Vagina (tissue), 2 donors: ENCODE measurements around the gene IFT122. TPM values are rescaled to one million over a fixed set of nuclear protein-coding genes. Genes with fewer than 3 reads are reported as not detected.
A peak's percentile ranks its signal among the peaks of the same experiment; 100 is the strongest.

Experiments used
- DNase-seq, 2 donors: peaks; one replicate each; pipeline ENCODE4 v3.0.0-alpha.2; 2017; ENCODE audit errors: extremely low spot score in 2 of 2
- H3K27ac ChIP-seq: fragments of 200-600 bp; sonication (generic); one replicate; pipeline ENCODE4 v1.5.1; 2019
- H3K27me3 ChIP-seq: fragments of 200-600 bp; sonication (generic); one replicate; pipeline ENCODE4 v1.5.1; 2019
- H3K36me3 ChIP-seq, 2 donors: fragments of 200-600 bp; sonication (generic); one replicate each; pipeline ENCODE4 v1.5.1; 2017 to 2019
- H3K4me1 ChIP-seq: fragments of 200-600 bp; sonication (generic); one replicate; pipeline ENCODE4 v1.5.1; 2019
- H3K4me3 ChIP-seq, 2 donors: fragments of 200-600 bp; sonication (generic); 1 replicate in 1 of 2; 2 replicates in 1 of 2; pipeline ENCODE4 v1.5.1; 2016 to 2019
- H3K9me3 ChIP-seq: fragments of 200-600 bp; sonication (generic); one replicate; pipeline ENCODE4 v1.5.1; 2019
- CTCF ChIP-seq, 3 experiments: fragments of 450-650 bp in 2 of 3; fragments of 200-600 bp in 1 of 3; sonication (generic) in 1 of 3; IDR thresholded peaks; one replicate each; pipeline ENCODE4 v1.5.1; 2017 to 2019; ENCODE audit warnings: antibody characterized with exemption in 3 of 3, mild to moderate bottlenecking in 2 of 3, moderate library complexity in 2 of 3
- POLR2A ChIP-seq, 2 donors: fragments of 450-650 bp; IDR thresholded peaks; one replicate each; pipeline ENCODE4 v1.6.1; 2017; ENCODE audit warnings: antibody characterized with exemption in 2 of 2, mild to moderate bottlenecking in 2 of 2, moderate library complexity in 2 of 2
- POLR2AphosphoS5 ChIP-seq, 2 donors: sonication (generic); formaldehyde crosslinking; IDR thresholded peaks; one replicate each; pipeline ENCODE4 v1.9.0; 2017; ENCODE audit warnings: antibody characterized with exemption in 2 of 2, mild to moderate bottlenecking in 2 of 2, low read depth in 1 of 2; ENCODE audit not compliant: insufficient read depth in 1 of 2
- intact Hi-C: fragments of 100-400 bp; cut with DNase I; formaldehyde crosslinking; loops from one replicate; pipeline ENCODE4 v1.15.1; 2023
- total RNA-seq: library from RNA; depleted of rRNA; stranded (reverse); fragments of >200 nt; gene quantifications from one replicate; pipeline ENCODE4 v1.2.3, GENCODE V29; 2016

Gene IFT122
- total RNA-seq, 1 donor from 2014 or later = 33.4 TPM

DNA sequence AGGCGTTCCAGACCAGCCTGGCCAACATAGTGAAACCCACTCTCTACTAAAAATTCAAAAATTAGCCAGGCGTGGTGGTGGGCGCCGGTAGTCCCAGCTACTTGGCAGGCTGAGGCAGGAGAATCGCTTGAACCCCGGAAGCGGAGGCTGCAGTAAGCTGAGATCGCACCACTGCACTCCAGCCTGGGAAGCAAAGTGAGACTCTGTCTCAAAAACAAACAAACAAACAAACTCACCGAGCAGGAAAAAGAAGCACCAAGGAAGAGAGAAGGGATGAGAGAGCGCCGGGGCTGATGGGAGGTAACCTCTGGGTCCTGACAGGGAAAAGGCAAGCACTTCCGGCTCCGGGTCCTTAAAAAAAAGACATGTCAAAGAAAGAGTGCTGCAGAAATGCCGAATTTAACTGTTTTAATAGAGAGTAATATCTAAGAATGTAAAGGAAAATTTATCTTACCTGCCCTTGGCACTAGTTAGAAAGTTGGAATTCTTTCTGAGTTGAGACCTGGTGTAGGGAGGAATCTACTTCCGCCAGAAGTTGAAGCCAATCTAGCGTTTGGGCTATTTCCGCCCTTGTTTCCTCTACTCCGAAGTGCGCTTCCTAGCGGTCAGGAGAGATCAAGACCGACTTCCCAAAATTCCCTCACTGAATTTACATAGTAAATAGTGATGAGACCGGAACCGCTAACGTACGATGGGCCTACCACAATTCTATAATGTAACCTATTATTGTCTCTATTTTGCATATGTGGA is 40.7 kb upstream of the IFT122 start:
- Histone ChIP-seq H3K4me1 (peaks cover 30% of the 10 kb centered on the region), H3K27me3 (no peaks in the 10 kb centered on the region)
- intact Hi-C loops = no loop called here

DNA sequence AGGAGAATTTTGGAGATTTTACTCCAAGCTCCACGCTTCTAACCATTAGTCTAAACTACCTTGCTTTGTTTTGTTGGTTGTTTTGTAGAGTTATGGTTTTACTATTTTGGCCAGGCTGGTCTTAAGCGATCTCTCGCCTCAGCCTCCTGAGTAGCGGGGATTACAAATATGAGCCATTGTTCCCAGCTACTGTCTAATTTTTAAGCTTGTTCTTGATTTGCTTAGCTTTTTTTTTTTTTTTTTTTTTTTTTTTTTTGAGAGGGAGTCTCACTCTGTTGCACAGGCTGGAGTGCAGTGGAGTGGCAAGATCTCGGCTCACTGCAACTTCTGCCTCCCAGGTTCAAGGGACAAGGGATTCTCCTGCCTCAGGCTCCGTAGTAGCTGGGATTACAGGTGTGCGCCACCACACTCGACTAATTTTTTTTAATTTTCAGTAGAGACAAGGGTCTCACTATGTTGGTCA is 40.1 kb upstream of the IFT122 start:
- no peaks in the 10 kb centered on the region for H3K27me3 ChIP-seq
- peaks cover 30% of the 10 kb centered on the region for H3K4me1 ChIP-seq
- H3K9me3 ChIP-seq = no peaks in the 10 kb centered on the region
- peak overlapping the region in 1 of 2 donors; percentile 77 for H3K4me3 ChIP-seq
- TF ChIP-seq POLR2AphosphoS5 (IDR thresholded peaks at IDR 0.05; ENCODE audit: insufficient read depth in 1 of 2, low read depth in 1 of 2) (no peak), CTCF (IDR thresholded peaks at IDR 0.05) (no peak), POLR2A (IDR thresholded peaks at IDR 0.05) (no peak)
- H3K27ac ChIP-seq = peak overlapping the region; percentile 88
- DNase-seq = no peak
- intact Hi-C loops = no loop called here
- H3K36me3 ChIP-seq = no peaks in the 10 kb centered on the region

More for the DNA sequence above, 40.7 kb upstream of the IFT122 start:
- Histone ChIP-seq H3K27ac (peak overlapping the region; percentile 88), H3K36me3 (no peaks in the 10 kb centered on the region), H3K4me3 (peak overlapping the region; percentile 77 to 83), H3K9me3 (no peaks in the 10 kb centered on the region)
- no peak for TF ChIP-seq POLR2A (IDR thresholded peaks at IDR 0.05)
- TF ChIP-seq CTCF (IDR thresholded peaks at IDR 0.05) = peak; percentile 40 to 82 (median 59)
- TF ChIP-seq POLR2AphosphoS5 (IDR thresholded peaks at IDR 0.05; ENCODE audit: insufficient read depth in 1 of 2, low read depth in 1 of 2) = peak; percentile 55 to 96
- no peak for DNase-seq

GRCh38 chr3:129402210-129402609 is 37.8 kb upstream of the IFT122 start:
- Histone ChIP-seq H3K4me3 (no peak overlapping the region), H3K36me3 (no peaks in the 10 kb centered on the region), H3K27ac (no peak overlapping the region), H3K4me1 (peaks cover 16% of the 10 kb centered on the region), H3K27me3 (no peaks in the 10 kb centered on the region), H3K9me3 (no peaks in the 10 kb centered on the region)
- intact Hi-C loops = no loop called here
- no peak for TF ChIP-seq POLR2AphosphoS5 (IDR thresholded peaks at IDR 0.05; ENCODE audit: insufficient read depth in 1 of 2, low read depth in 1 of 2)
- TF ChIP-seq CTCF (IDR thresholded peaks at IDR 0.05) = no peak
- TF ChIP-seq POLR2A (IDR thresholded peaks at IDR 0.05) = no peak
- DNase-seq = no peak

DNA sequence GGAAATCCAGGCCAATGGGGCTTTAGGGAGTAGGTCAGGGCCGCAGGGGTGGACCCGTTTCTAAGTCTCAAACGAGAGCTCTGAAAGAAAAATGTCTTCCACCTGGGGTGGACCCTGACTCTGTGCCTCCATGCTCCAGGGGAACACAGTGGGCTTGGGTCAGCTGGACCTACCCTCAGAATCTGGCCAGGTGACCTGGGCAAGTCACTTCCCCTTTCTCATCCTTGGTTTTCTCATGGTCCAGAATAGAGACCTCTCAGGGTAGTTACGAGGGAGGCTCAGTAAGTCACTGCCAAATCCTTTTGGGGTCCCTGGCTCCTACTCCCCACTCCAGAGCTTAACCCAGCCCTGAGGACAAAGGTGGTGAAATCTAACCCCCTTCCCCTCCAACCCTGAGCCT is 37.4 kb upstream of the IFT122 start:
- no peaks in the 10 kb centered on the region for H3K9me3 ChIP-seq
- no peak for DNase-seq
- no peaks in the 10 kb centered on the region for H3K36me3 ChIP-seq
- no peaks in the 10 kb centered on the region for H3K27me3 ChIP-seq
- peaks cover 12% of the 10 kb centered on the region for H3K4me1 ChIP-seq
- intact Hi-C loops = no loop called here
- no peak overlapping the region for H3K27ac ChIP-seq
- H3K4me3 ChIP-seq = no peak overlapping the region
- no peak for TF ChIP-seq CTCF (IDR thresholded peaks at IDR 0.05)
- TF ChIP-seq POLR2A (IDR thresholded peaks at IDR 0.05) = no peak
- no peak for TF ChIP-seq POLR2AphosphoS5 (IDR thresholded peaks at IDR 0.05; ENCODE audit: insufficient read depth in 1 of 2, low read depth in 1 of 2)

GRCh38 chr3:129403450-129403849 is 36.6 kb upstream of the IFT122 start:
- Histone ChIP-seq H3K27ac (no peak overlapping the region), H3K9me3 (no peaks in the 10 kb centered on the region), H3K36me3 (no peaks in the 10 kb centered on the region), H3K27me3 (no peaks in the 10 kb centered on the region), H3K4me1 (peaks cover 3% of the 10 kb centered on the region), H3K4me3 (no peak overlapping the region)
- intact Hi-C loops = no loop called here
- TF ChIP-seq CTCF (IDR thresholded peaks at IDR 0.05) (no peak), POLR2A (IDR thresholded peaks at IDR 0.05) (no peak), POLR2AphosphoS5 (IDR thresholded peaks at IDR 0.05; ENCODE audit: insufficient read depth in 1 of 2, low read depth in 1 of 2) (no peak)
- no peak for DNase-seq
